Stomach (tissue), 4 donors: ENCODE measurements around the gene TRIP4.

Source experiments
- CTCF ChIP-seq, 7 experiments: fragments of 450-650 bp in 4 of 7; fragments of 200-600 bp in 3 of 7; sonication (generic) in 3 of 7; IDR thresholded peaks; one replicate each; pipeline ENCODE4 v1.5.1; 2016 to 2019; ENCODE audit warnings: antibody characterized with exemption in 7 of 7, control low read depth in 2 of 7, mild to moderate bottlenecking in 1 of 7
- EP300 ChIP-seq: sonication (generic); formaldehyde crosslinking; IDR thresholded peaks from one replicate; pipeline ENCODE4 v1.6.1; 2017; ENCODE audit warnings: antibody characterized with exemption
- POLR2A ChIP-seq, 4 donors: fragments of 450-650 bp; IDR thresholded peaks; one replicate each; pipeline ENCODE4 v1.6.1; 2016; ENCODE audit warnings: antibody characterized with exemption in 4 of 4, control low read depth in 2 of 4, mild to moderate bottlenecking in 1 of 4, moderate library complexity in 1 of 4
- POLR2AphosphoS5 ChIP-seq, 3 donors: sonication (generic); formaldehyde crosslinking; IDR thresholded peaks; one replicate each; pipeline ENCODE4 v1.6.1; 2016; ENCODE audit warnings: antibody characterized with exemption in 3 of 3

GRCh38 chr15:64493641-64494040 is 106.0 kb downstream of the TRIP4 start:
- TF ChIP-seq POLR2AphosphoS5 (IDR thresholded peaks at IDR 0.05) = no peak
- TF ChIP-seq CTCF (IDR thresholded peaks at IDR 0.05) = no peak
- TF ChIP-seq POLR2A (IDR thresholded peaks at IDR 0.05) = no peak
- no peak for TF ChIP-seq EP300
